ENCODE measurements around the gene AJM1. TPM values are rescaled to one million over a fixed set of nuclear protein-coding genes. Genes with fewer than 3 reads are reported as not detected.

Gene AJM1
- total RNA-seq, 1 donor from 2014 or later = 4.4 TPM

DNA sequence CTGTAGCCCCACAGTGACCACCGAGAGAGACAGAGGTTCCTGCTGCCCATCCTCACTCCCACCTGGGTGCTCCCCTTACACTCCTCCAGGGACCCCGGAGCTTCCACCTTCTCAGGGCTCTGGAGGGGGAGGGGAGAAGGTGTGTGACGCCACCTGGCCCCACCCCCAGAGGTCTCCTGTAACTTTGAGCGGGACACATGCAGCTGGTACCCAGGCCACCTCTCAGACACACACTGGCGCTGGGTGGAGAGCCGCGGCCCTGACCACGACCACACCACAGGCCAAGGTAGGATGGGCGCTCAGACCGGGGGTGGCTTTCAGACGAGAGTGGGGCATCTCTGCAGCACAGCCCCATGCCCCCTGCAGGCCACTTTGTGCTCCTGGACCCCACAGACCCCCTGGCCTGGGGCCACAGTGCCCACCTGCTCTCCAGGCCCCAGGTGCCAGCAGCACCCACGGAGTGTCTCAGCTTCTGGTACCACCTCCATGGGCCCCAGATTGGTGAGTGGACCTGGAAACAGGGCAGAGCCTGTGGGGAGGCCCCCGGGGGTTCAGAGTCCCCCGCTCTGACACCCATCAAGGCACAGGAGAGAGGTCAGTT, 14.4 kb downstream of the AJM1 start:
- H3K4me1 Mint-ChIP-seq (ENCODE audit: unreplicated experiment) = peaks cover 3% of the 10 kb centered on the region
- no peaks in the 10 kb centered on the region for H3K9me3 Mint-ChIP-seq (ENCODE audit: unreplicated experiment)
- TF ChIP-seq, protein P1, sequence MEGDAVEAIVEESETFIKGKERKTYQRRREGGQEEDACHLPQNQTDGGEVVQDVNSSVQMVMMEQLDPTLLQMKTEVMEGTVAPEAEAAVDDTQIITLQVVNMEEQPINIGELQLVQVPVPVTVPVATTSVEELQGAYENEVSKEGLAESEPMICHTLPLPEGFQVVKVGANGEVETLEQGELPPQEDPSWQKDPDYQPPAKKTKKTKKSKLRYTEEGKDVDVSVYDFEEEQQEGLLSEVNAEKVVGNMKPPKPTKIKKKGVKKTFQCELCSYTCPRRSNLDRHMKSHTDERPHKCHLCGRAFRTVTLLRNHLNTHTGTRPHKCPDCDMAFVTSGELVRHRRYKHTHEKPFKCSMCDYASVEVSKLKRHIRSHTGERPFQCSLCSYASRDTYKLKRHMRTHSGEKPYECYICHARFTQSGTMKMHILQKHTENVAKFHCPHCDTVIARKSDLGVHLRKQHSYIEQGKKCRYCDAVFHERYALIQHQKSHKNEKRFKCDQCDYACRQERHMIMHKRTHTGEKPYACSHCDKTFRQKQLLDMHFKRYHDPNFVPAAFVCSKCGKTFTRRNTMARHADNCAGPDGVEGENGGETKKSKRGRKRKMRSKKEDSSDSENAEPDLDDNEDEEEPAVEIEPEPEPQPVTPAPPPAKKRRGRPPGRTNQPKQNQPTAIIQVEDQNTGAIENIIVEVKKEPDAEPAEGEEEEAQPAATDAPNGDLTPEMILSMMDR (IDR thresholded peaks at IDR 0.05) = no peak
- DNase-seq (ENCODE audit: extremely low spot score, unreplicated experiment) = no peak
- no peak overlapping the region for H3K4me3 Mint-ChIP-seq (ENCODE audit: unreplicated experiment)
- no peaks in the 10 kb centered on the region for H3K27me3 Mint-ChIP-seq (ENCODE audit: unreplicated experiment)
- H3K27ac Mint-ChIP-seq (ENCODE audit: unreplicated experiment) = no peak overlapping the region
- no peaks in the 10 kb centered on the region for H3K36me3 Mint-ChIP-seq (ENCODE audit: unreplicated experiment)

DNA sequence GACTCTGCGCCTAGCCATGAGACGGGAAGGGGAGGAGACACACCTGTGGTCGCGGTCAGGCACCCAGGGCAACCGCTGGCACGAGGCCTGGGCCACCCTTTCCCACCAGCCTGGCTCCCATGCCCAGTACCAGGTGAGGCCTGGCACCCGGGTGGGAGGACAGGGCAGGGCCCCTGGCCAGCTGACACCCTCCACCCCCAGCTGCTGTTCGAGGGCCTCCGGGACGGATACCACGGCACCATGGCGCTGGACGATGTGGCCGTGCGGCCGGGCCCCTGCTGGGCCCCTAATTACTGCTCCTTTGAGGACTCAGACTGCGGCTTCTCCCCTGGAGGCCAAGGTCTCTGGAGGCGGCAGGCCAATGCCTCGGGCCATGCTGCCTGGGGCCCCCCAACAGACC, 14.9 kb downstream of the AJM1 start:
- TF ChIP-seq, protein P1 (IDR thresholded peaks at IDR 0.05) = no peak

DNA sequence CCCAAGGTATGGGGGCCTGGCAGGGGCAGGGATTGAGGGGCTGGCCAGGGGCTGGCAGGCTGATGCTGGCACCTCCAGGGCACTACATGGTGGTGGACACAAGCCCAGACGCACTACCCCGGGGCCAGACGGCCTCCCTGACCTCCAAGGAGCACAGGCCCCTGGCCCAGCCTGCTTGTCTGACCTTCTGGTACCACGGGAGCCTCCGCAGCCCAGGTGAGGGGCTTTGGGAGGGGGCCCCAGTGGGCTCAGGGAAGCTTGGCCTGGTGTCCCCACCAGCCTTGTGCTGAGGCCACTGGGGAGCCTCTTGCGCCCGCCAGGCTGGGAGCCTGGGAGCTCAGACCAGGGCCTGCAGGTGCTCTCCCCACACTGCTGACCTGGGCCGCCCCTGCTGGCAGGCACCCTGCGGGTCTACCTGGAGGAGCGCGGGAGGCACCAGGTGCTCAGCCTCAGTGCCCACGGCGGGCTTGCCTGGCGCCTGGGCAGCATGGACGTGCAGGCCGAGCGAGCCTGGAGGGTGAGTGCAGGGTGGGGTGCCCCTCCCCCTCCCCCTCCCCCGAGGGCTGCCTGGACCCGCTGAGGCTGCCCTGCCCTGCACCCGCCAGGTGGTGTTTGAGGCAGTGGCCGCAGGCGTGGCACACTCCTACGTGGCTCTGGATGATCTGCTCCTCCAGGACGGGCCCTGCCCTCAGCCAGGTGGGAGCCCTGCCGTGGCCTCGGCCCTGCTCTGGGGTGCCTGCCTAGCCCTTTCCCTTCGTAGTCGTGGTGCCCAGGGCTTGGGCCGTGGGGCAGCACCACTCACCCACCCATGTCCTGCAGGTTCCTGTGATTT, 15.5 kb downstream of the AJM1 start:
- Mint-ChIP-seq H3K27ac (ENCODE audit: unreplicated experiment) (no peak overlapping the region), H3K36me3 (ENCODE audit: unreplicated experiment) (peaks cover 3% of the 10 kb centered on the region), H3K4me1 (ENCODE audit: unreplicated experiment) (peaks cover 2% of the 10 kb centered on the region), H3K9me3 (ENCODE audit: unreplicated experiment) (no peaks in the 10 kb centered on the region), H3K27me3 (ENCODE audit: unreplicated experiment) (no peaks in the 10 kb centered on the region), H3K4me3 (ENCODE audit: unreplicated experiment) (no peak overlapping the region)
- TF ChIP-seq, protein P1 (IDR thresholded peaks at IDR 0.05) = no peak
- DNase-seq (ENCODE audit: extremely low spot score, unreplicated experiment) = no peak

More for the DNA sequence above, 14.9 kb downstream of the AJM1 start:
- Mint-ChIP-seq H3K27me3 (ENCODE audit: unreplicated experiment) (no peaks in the 10 kb centered on the region), H3K4me1 (ENCODE audit: unreplicated experiment) (peaks cover 2% of the 10 kb centered on the region), H3K36me3 (ENCODE audit: unreplicated experiment) (no peaks in the 10 kb centered on the region), H3K4me3 (ENCODE audit: unreplicated experiment) (no peak overlapping the region), H3K9me3 (ENCODE audit: unreplicated experiment) (no peaks in the 10 kb centered on the region), H3K27ac (ENCODE audit: unreplicated experiment) (no peak overlapping the region)
- no peak for DNase-seq (ENCODE audit: extremely low spot score, unreplicated experiment)

DNA sequence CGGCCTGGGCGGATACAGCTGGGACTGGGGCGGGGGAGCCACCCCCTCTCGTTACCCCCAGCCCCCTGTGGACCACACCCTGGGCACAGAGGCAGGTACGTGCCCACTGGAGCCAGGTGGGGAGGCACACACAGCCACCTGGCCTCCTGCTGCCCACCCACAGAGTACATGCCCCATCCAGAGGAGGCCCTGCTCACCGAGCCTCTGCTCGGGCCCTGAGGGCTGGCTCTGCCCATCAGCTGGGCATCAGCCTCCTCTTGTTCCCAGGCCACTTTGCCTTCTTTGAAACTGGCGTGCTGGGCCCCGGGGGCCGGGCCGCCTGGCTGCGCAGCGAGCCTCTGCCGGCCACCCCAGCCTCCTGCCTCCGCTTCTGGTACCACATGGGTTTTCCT, 16.2 kb downstream of the AJM1 start:
- no peak for DNase-seq (ENCODE audit: extremely low spot score, unreplicated experiment)
- H3K4me3 Mint-ChIP-seq (ENCODE audit: unreplicated experiment) = no peak overlapping the region
- H3K4me1 Mint-ChIP-seq (ENCODE audit: unreplicated experiment) = peaks cover 2% of the 10 kb centered on the region
- no peaks in the 10 kb centered on the region for H3K9me3 Mint-ChIP-seq (ENCODE audit: unreplicated experiment)
- no peaks in the 10 kb centered on the region for H3K27me3 Mint-ChIP-seq (ENCODE audit: unreplicated experiment)
- no peak overlapping the region for H3K27ac Mint-ChIP-seq (ENCODE audit: unreplicated experiment)
- TF ChIP-seq, protein P1 (IDR thresholded peaks at IDR 0.05) = no peak
- H3K36me3 Mint-ChIP-seq (ENCODE audit: unreplicated experiment) = peaks cover 7% of the 10 kb centered on the region

Data from osteocyte (in vitro differentiated cells).